Suprapubic skin (tissue), 4 donors: ENCODE results near the gene APOB.

Experiments used
- EP300 ChIP-seq: sonication (generic); formaldehyde crosslinking; IDR thresholded peaks from one replicate; pipeline ENCODE4 v1.6.1; 2017; ENCODE audit warnings: antibody characterized with exemption
- POLR2A ChIP-seq, 2 donors: fragments of 450-650 bp; IDR thresholded peaks; one replicate each; pipeline ENCODE4 v1.6.1; 2017; ENCODE audit warnings: antibody characterized with exemption in 2 of 2, mild to moderate bottlenecking in 2 of 2, moderate library complexity in 2 of 2
- POLR2AphosphoS5 ChIP-seq, 3 donors: sonication (generic); formaldehyde crosslinking; IDR thresholded peaks; one replicate each; pipeline ENCODE4 v1.6.1; 2017; ENCODE audit warnings: antibody characterized with exemption in 3 of 3
- TF ChIP-seq, protein P1 (sequence below), 2 donors: fragments of 200-600 bp in 1 of 2; fragments of 450-650 bp in 1 of 2; sonication (generic) in 1 of 2; IDR thresholded peaks; one replicate each; pipeline ENCODE4 v1.5.1; 2016 to 2019; ENCODE audit warnings: antibody characterized with exemption in 2 of 2, mild to moderate bottlenecking in 1 of 2, moderate library complexity in 1 of 2

DNA sequence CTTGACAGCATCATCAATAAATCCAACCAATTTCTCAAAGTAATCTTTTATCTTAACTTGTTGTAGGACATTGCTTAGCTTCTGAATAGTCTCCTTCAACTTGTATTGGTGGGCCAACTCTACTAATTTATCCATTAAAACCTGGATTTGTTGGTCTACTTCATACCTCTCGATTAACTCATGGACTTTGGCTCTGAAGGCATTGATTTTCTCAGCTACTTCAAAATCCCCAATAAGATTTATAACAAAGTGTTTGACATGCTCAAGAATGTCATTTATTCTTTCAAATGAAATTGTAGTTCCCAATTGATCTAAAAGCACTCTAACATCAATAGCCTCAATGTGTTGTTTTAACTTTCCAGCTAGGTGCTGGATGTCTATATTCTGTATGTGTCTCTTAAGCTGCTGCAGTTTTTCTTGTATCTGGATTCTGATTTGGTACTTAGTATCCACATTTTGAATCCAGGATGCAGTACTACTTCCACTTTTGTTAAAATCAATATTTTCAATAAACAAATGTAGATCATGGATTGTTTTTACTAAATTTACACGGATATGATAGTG is 34.1 kb downstream of the APOB start:
- TF ChIP-seq, protein P1, sequence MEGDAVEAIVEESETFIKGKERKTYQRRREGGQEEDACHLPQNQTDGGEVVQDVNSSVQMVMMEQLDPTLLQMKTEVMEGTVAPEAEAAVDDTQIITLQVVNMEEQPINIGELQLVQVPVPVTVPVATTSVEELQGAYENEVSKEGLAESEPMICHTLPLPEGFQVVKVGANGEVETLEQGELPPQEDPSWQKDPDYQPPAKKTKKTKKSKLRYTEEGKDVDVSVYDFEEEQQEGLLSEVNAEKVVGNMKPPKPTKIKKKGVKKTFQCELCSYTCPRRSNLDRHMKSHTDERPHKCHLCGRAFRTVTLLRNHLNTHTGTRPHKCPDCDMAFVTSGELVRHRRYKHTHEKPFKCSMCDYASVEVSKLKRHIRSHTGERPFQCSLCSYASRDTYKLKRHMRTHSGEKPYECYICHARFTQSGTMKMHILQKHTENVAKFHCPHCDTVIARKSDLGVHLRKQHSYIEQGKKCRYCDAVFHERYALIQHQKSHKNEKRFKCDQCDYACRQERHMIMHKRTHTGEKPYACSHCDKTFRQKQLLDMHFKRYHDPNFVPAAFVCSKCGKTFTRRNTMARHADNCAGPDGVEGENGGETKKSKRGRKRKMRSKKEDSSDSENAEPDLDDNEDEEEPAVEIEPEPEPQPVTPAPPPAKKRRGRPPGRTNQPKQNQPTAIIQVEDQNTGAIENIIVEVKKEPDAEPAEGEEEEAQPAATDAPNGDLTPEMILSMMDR (IDR thresholded peaks at IDR 0.05): no peak
- TF ChIP-seq EP300 (no peak), POLR2A (IDR thresholded peaks at IDR 0.05) (no peak), POLR2AphosphoS5 (IDR thresholded peaks at IDR 0.05) (no peak)
